Measurements from ENCODE around the gene SLC38A1.

SLC38A1 gene

DNA sequence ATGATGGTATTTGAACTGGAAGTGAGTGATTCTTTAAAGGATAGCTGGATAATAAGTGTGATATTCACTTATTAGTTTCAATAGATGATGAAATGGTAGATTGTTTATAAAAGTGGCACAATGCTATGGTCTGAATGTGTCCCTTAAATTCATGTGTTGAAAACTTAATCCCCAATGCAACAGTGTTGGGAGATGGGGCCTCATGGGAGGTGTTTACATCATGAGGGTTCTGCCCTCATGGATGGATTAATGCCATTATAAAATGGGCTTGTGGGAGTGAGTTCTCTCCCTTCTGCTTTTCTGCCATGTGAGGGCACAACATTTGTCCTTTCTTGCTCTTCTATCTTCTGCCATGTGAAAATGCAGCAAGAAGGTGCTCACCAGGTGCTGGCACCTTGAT is 134.0 kb downstream of the SLC38A1 start:
- DNase-seq (ENCODE audit: low spot score in 2 of 2) (no peak), ATAC-seq (no peak)
- H3K4me3 Mint-ChIP-seq, result no peak overlapping the region
- H3K27ac Mint-ChIP-seq, result no peak overlapping the region
- no peaks in the 10 kb centered on the region for H3K36me3 Mint-ChIP-seq
- H3K9me3 Mint-ChIP-seq, result no peaks in the 10 kb centered on the region
- no peaks in the 10 kb centered on the region for H3K4me1 Mint-ChIP-seq

DNA sequence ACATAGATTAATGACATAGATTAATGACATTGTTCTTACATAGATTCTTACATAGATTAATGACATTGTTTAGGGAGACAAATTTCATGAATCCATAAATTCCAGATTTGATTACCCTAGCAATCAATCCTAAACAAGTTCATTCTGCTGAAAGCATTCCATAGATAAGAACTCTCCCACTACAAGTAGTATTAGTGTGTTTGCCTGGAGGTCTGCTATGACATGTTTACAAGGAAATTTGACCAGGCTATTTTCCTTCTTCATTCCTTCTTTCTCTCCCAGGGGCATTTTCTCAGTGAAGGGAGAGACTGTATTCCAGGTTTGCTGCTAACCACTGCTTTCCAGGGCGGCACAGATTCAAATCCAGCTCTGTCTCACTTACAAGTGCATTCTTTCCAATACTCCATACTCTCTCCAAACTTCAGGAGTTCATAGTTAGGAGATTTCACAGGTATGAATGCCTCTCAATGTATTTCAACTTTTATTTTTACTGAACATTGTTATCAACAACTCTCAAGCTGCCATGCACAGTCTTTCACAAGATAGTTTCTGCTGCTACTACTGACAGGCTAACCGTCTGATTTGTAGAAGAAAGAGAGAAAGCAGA is 134.5 kb downstream of the SLC38A1 start:
- DNase-seq (ENCODE audit: low spot score in 2 of 2) (no peak), ATAC-seq (no peak)
- H3K36me3 Mint-ChIP-seq, result no peaks in the 10 kb centered on the region
- no peaks in the 10 kb centered on the region for H3K4me1 Mint-ChIP-seq
- H3K4me3 Mint-ChIP-seq, result no peak overlapping the region
- no peaks in the 10 kb centered on the region for H3K9me3 Mint-ChIP-seq
- no peak overlapping the region for H3K27ac Mint-ChIP-seq

DNA sequence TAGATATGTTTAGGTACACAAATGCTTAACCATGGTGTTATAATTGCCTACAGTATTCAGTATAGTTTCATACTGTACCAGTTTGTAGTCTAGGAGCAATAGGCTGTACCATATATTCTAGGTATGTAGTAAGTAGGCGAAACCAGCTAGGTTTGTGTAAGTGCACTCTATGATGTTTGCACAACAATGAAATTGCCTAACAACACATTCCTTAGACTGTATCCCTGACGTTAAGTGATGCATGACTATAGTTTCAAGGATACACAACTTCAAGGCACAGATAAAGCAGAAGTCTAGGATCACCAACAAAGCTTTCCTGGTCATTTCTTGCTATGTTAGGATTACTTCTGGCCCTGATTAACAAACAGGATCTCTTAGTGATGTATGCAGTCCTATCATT is 135.1 kb downstream of the SLC38A1 start:
- DNase-seq (ENCODE audit: low spot score in 2 of 2), result no peak
- H3K4me1 Mint-ChIP-seq, result no peaks in the 10 kb centered on the region

More for the DNA sequence above, 135.1 kb downstream of the SLC38A1 start:
- H3K9me3 Mint-ChIP-seq, result no peaks in the 10 kb centered on the region
- no peak overlapping the region for H3K4me3 Mint-ChIP-seq
- H3K27ac Mint-ChIP-seq, result no peak overlapping the region
- no peaks in the 10 kb centered on the region for H3K36me3 Mint-ChIP-seq
- no peak for ATAC-seq
